ENCODE data around the gene AOPEP. TPM values are rescaled to one million over a fixed set of nuclear protein-coding genes. Genes with fewer than 3 reads are reported as not detected.
A peak's percentile ranks its signal among the peaks of the same experiment; 100 is the strongest.

AOPEP gene
- total RNA-seq, 1 donor from 2014 or later = 16.6 TPM

GRCh38 chr9:95128177-95128524 lies 401.7 kb downstream of the AOPEP start:
- Histone ChIP-seq H3K36me3 (no peaks in the 10 kb centered on the region), H3K27ac (no peak overlapping the region), H2AFZ (replicated peaks) (no peak overlapping the region), H3K9ac (no peak overlapping the region), H4K20me1 (ENCODE audit: low read depth) (no peaks in the 10 kb centered on the region), H3K4me1 (peaks cover 13% of the 10 kb centered on the region), H3K4me3 (no peak overlapping the region), H3K27me3 (no peaks in the 10 kb centered on the region), H3K9me3 (ENCODE audit: low read depth) (no peaks in the 10 kb centered on the region), H3K79me2 (ENCODE audit: low read depth) (no peaks in the 10 kb centered on the region), H3F3A (ENCODE audit: low read depth) (peaks cover 17% of the 10 kb centered on the region), H3K4me2 (no peak overlapping the region)
- Mint-ChIP-seq H3K27ac (no peak overlapping the region), H3K9me3 (no peaks in the 10 kb centered on the region), H3K4me3 (no peak overlapping the region), H3K36me3 (peaks cover 1% of the 10 kb centered on the region), H3K4me1 (peaks cover 75% of the 10 kb centered on the region), H3K27me3 (ENCODE audit: insufficient read depth, low read depth) (peaks cover 5% of the 10 kb centered on the region)
- TF ChIP-seq, protein P1, sequence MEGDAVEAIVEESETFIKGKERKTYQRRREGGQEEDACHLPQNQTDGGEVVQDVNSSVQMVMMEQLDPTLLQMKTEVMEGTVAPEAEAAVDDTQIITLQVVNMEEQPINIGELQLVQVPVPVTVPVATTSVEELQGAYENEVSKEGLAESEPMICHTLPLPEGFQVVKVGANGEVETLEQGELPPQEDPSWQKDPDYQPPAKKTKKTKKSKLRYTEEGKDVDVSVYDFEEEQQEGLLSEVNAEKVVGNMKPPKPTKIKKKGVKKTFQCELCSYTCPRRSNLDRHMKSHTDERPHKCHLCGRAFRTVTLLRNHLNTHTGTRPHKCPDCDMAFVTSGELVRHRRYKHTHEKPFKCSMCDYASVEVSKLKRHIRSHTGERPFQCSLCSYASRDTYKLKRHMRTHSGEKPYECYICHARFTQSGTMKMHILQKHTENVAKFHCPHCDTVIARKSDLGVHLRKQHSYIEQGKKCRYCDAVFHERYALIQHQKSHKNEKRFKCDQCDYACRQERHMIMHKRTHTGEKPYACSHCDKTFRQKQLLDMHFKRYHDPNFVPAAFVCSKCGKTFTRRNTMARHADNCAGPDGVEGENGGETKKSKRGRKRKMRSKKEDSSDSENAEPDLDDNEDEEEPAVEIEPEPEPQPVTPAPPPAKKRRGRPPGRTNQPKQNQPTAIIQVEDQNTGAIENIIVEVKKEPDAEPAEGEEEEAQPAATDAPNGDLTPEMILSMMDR (IDR thresholded peaks at IDR 0.05) = no peak
- no peak for TF ChIP-seq EZH2 (IDR thresholded peaks at IDR 0.05)
- no peak for TF ChIP-seq EZH2phosphoT487 (IDR thresholded peaks at IDR 0.05)
- DNase-seq (ENCODE audit: low spot score) = no peak

DNA sequence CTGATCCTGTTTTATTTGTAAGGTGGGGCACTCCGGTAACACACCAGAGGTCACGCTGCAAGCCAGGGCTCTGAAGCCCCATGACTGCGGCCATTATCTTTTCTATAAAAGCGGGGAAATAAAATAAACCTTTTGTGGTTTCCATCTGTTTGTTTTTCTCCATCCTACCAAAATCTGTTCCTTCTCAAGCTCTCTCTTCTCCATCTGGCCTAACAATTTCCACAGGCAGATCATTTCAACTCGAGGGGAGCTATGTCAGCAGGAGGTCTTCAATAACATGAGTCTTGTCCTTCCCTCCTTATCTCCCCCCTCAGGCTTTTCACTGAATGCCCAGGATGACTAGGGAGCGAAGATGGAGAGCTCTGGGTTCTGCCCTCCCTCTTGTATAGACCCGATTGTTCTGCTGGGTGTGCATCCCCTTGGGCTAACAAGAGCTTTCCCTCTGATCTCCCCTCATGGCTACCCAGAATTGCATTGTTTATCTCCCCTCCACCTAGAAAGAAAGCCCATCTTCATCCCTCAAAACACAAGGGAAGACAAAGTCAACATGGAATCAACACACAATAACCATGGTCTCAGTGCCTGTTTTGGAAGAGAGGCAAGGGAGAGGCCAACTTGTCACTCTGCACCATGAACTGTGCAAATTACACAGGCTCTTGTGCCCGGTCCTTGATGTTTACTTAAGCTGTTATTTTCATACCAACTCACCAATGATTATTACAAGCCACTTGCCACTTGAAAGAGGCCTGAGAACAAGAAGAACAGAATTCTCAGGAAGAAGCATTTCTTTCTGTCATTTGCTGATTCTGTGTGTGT lies 403.2 kb downstream of the AOPEP start:
- Histone ChIP-seq H3K4me2 (no peak overlapping the region), H2AFZ (replicated peaks) (no peak overlapping the region), H4K20me1 (ENCODE audit: low read depth) (no peaks in the 10 kb centered on the region), H3K36me3 (no peaks in the 10 kb centered on the region), H3K27me3 (no peaks in the 10 kb centered on the region), H3K4me3 (no peak overlapping the region), H3K9me3 (ENCODE audit: low read depth) (no peaks in the 10 kb centered on the region), H3K9ac (no peak overlapping the region), H3K4me1 (peaks cover 13% of the 10 kb centered on the region), H3F3A (ENCODE audit: low read depth) (peaks cover 17% of the 10 kb centered on the region), H3K79me2 (ENCODE audit: low read depth) (no peaks in the 10 kb centered on the region), H3K27ac (no peak overlapping the region)
- no peaks in the 10 kb centered on the region for H3K9me3 Mint-ChIP-seq
- no peak for DNase-seq (ENCODE audit: low spot score)
- peaks cover 3% of the 10 kb centered on the region for H3K27me3 Mint-ChIP-seq (ENCODE audit: insufficient read depth, low read depth)
- H3K4me3 Mint-ChIP-seq = no peak overlapping the region
- H3K27ac Mint-ChIP-seq = peak overlapping the region; percentile 15
- H3K4me1 Mint-ChIP-seq = peaks cover 76% of the 10 kb centered on the region
- TF ChIP-seq EZH2phosphoT487 (IDR thresholded peaks at IDR 0.05) (no peak), EZH2 (IDR thresholded peaks at IDR 0.05) (no peak)
- TF ChIP-seq, protein P1 (IDR thresholded peaks at IDR 0.05) = no peak
- H3K36me3 Mint-ChIP-seq = no peaks in the 10 kb centered on the region

DNA sequence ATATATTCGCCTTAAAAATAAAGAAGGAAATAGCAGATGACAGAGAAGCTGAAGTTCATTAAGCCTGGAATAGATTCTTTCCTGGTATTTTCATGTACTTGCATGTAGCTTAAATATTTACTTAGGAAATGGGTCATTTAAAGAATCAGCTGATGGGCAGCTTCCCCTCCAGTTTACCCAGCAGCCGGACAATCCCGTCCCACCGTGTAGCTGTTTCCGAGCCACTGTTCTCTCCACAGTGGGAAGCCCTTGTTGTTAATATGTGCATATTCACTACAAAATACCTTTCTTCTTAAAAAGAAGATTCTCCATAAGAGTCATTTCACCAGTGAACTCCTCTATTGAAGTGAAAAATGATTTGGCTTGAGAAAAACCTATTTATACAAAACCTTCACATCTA lies 404.0 kb downstream of the AOPEP start:
- Mint-ChIP-seq H3K4me3 (no peak overlapping the region), H3K4me1 (peaks cover 69% of the 10 kb centered on the region), H3K27ac (no peak overlapping the region), H3K9me3 (no peaks in the 10 kb centered on the region), H3K36me3 (no peaks in the 10 kb centered on the region), H3K27me3 (ENCODE audit: insufficient read depth, low read depth) (peaks cover 3% of the 10 kb centered on the region)
- H3K27me3 ChIP-seq = no peaks in the 10 kb centered on the region
- H3K79me2 ChIP-seq (ENCODE audit: low read depth) = no peaks in the 10 kb centered on the region
- TF ChIP-seq EZH2phosphoT487 (IDR thresholded peaks at IDR 0.05) = no peak
- no peak for TF ChIP-seq EZH2 (IDR thresholded peaks at IDR 0.05)
- TF ChIP-seq, protein P1 (IDR thresholded peaks at IDR 0.05) = no peak
- no peak overlapping the region for H3K4me3 ChIP-seq
- no peaks in the 10 kb centered on the region for H3K36me3 ChIP-seq
- no peak overlapping the region for H3K9ac ChIP-seq
- H2AFZ ChIP-seq (replicated peaks) = no peak overlapping the region
- peaks cover 13% of the 10 kb centered on the region for H3K4me1 ChIP-seq
- H4K20me1 ChIP-seq (ENCODE audit: low read depth) = no peaks in the 10 kb centered on the region
- H3K4me2 ChIP-seq = no peak overlapping the region
- DNase-seq (ENCODE audit: low spot score) = no peak
- H3F3A ChIP-seq (ENCODE audit: low read depth) = peaks cover 17% of the 10 kb centered on the region
- H3K27ac ChIP-seq = no peak overlapping the region
- no peaks in the 10 kb centered on the region for H3K9me3 ChIP-seq (ENCODE audit: low read depth)
